CD4-positive, alpha-beta T cell (primary cell): Measurements from ENCODE around the gene RGS2. TPM values are rescaled to one million over a fixed set of nuclear protein-coding genes. Genes with fewer than 3 reads are reported as not detected.

ENCODE experiments used
- ATAC-seq: fragments of 200-7000 bp; cut with Tn5 transposase; one replicate; pipeline ENCODE4 v1.10.0; 2022; ENCODE audit warnings: mild to moderate bottlenecking; ENCODE audit not compliant: poor library complexity
- CTCF ChIA-PET: fragments of 350-600 bp; sonication (Branson Sonifier 250); formaldehyde crosslinking; loops from one replicate; lab custom pipeline; 2021; ENCODE audit warnings: antibody characterized with exemption, inconsistent platforms; lab: Charles Lee
- POLR2A ChIA-PET: fragments of 350-600 bp; sonication (Branson Sonifier 250); formaldehyde crosslinking; loops from one replicate; lab custom pipeline; 2021; ENCODE audit warnings: antibody characterized with exemption, inconsistent platforms; lab: Charles Lee
- DNase-seq, 14 experiments: peaks; one replicate each; pipeline ENCODE4 v3.0.0-alpha.2; 2013 to 2020; ENCODE audit warnings: mixed read lengths in 2 of 14
- H3K27ac ChIP-seq, 2 donors: one replicate each; pipeline versions ENCODE4 v1.5.1 to v1.7.0; 2013; ENCODE audit warnings: low read length in 2 of 2, low read depth in 1 of 2, mild to moderate bottlenecking in 1 of 2
- H3K27me3 ChIP-seq, 2 experiments: 1 replicate in 1 of 2; 2 replicates in 1 of 2; pipeline versions ENCODE4 v1.6.1 to v1.7.0; 2013; ENCODE audit warnings: low read length in 2 of 2, control low read depth in 1 of 2, mild to moderate bottlenecking in 1 of 2, moderate library complexity in 1 of 2; ENCODE audit not compliant: insufficient read depth in 2 of 2, control insufficient read depth in 1 of 2
- H3K36me3 ChIP-seq: one replicate; pipeline ENCODE4 v1.6.1; 2013; ENCODE audit warnings: low read length, control low read depth; ENCODE audit not compliant: insufficient read depth
- H3K4me1 ChIP-seq: one replicate; pipeline ENCODE4 v1.6.1; 2013; ENCODE audit warnings: low read length, control low read depth; ENCODE audit not compliant: insufficient read depth
- H3K4me3 ChIP-seq: one replicate; pipeline ENCODE4 v1.5.1; 2013; ENCODE audit warnings: mild to moderate bottlenecking, low read length, moderate library complexity
- H3K9me3 ChIP-seq, 2 experiments: 1 replicate in 1 of 2; 2 replicates in 1 of 2; pipeline versions ENCODE4 v1.6.1 to v1.7.0; 2013; ENCODE audit warnings: low read length in 2 of 2, mild to moderate bottlenecking in 2 of 2, control low read depth in 1 of 2, moderate library complexity in 1 of 2; ENCODE audit not compliant: control insufficient read depth in 1 of 2, insufficient read depth in 1 of 2
- H3K27ac Mint-ChIP-seq: one replicate; pipeline ENCODE4 v1.8.0; 2020; ENCODE audit warnings: mixed read lengths
- H3K27me3 Mint-ChIP-seq: one replicate; pipeline ENCODE4 v1.8.0; 2021; ENCODE audit warnings: mixed read lengths
- H3K36me3 Mint-ChIP-seq: one replicate; pipeline ENCODE4 v1.8.0; 2021; ENCODE audit warnings: low read depth, mixed read lengths
- H3K4me1 Mint-ChIP-seq: one replicate; pipeline ENCODE4 v1.8.0; 2021; ENCODE audit warnings: low read depth, mixed read lengths
- H3K4me3 Mint-ChIP-seq: one replicate; pipeline ENCODE4 v1.8.0; 2020; ENCODE audit warnings: mild to moderate bottlenecking, mixed read lengths
- H3K9me3 Mint-ChIP-seq: one replicate; pipeline ENCODE4 v1.8.0; 2020; ENCODE audit warnings: mixed read lengths
- CTCF ChIP-seq: fragments of 200-600 bp; IDR thresholded peaks from one replicate; pipeline ENCODE4 v1.8.0; 2022; ENCODE audit warnings: antibody characterized with exemption, mild to moderate bottlenecking
- intact Hi-C, 2 experiments: fragments of 100-400 bp; cut with DNase I in 1 of 2; cut with micrococcal nuclease in 1 of 2; formaldehyde crosslinking; loops; one replicate each; pipeline versions ENCODE4 v1.15.1 to v1.9.0; 2023 to 2025; cut with DNase I, micrococcal nuclease
- total RNA-seq, 174 experiments: library from RNA in 2 of 174; stranded (reverse) in 2 of 174; gene quantifications; one replicate each; pipeline ENCODE4 v1.2.3 and lab custom pipeline; 2021 to 2026

RGS2 gene
- total RNA-seq, 2 experiments from 2014 or later, result 142 to 155 TPM

GRCh38 chr1:192794768-192795035 lies 14.1 kb upstream of the RGS2 start:
- H3K36me3 ChIP-seq, result no peaks in the 10 kb centered on the region
- Mint-ChIP-seq H3K27me3 (peaks cover 6% of the 10 kb centered on the region), H3K4me1 (no peaks in the 10 kb centered on the region), H3K4me3 (no peak overlapping the region), H3K27ac (no peak overlapping the region), H3K36me3 (no peaks in the 10 kb centered on the region), H3K9me3 (no peaks in the 10 kb centered on the region)
- CTCF ChIA-PET, result no interaction called here
- DNase-seq (no peak), ATAC-seq (no peak)
- peaks cover 0 to 5% of the 10 kb centered on the region in 2 experiments for H3K27me3 ChIP-seq
- H3K27ac ChIP-seq, result no peak overlapping the region
- H3K4me3 ChIP-seq, result no peak overlapping the region
- POLR2A ChIA-PET, result no interaction called here
- H3K4me1 ChIP-seq, result no peaks in the 10 kb centered on the region
- TF ChIP-seq CTCF, result no peak
- no peaks in the 10 kb centered on the region for H3K9me3 ChIP-seq
- intact Hi-C loops, result loop anchor here in 1 of 2 experiments (10.0 kb wide), 1 partner anchor 190 kb away; no protein-coding TSS in a partner anchor

- no peak overlapping the region for H3K4me3 Mint-ChIP-seq
- Histone ChIP-seq H3K4me1 (no peaks in the 10 kb centered on the region), H3K27ac (no peak overlapping the region), H3K27me3 (peaks cover 0 to 5% of the 10 kb centered on the region in 2 experiments), H3K4me3 (no peak overlapping the region), H3K36me3 (no peaks in the 10 kb centered on the region), H3K9me3 (no peaks in the 10 kb centered on the region)
- no peak for ATAC-seq
- H3K27ac Mint-ChIP-seq, result no peak overlapping the region
- no peak for DNase-seq
- no peak for TF ChIP-seq CTCF
- POLR2A ChIA-PET, result no interaction called here
- no peaks in the 10 kb centered on the region for H3K4me1 Mint-ChIP-seq
- intact Hi-C loops, result loop anchor here in 1 of 2 experiments (10.0 kb wide), 1 partner anchor 191 kb away; no protein-coding TSS in a partner anchor
- H3K36me3 Mint-ChIP-seq, result no peaks in the 10 kb centered on the region
- no peaks in the 10 kb centered on the region for H3K9me3 Mint-ChIP-seq
- no peaks in the 10 kb centered on the region for H3K27me3 Mint-ChIP-seq
- CTCF ChIA-PET, result no interaction called here
Observed at GRCh38 chr1:192795916-192796618, 12.8 kb upstream of the RGS2 start.

- H3K27me3 ChIP-seq, result peaks cover 0 to 2% of the 10 kb centered on the region in 2 experiments
- ATAC-seq, result no peak
- CTCF ChIA-PET, result interaction anchor here (1.4 kb wide), 1 partner anchor 9 kb away, joined by 4 read pairs; no protein-coding TSS in a partner anchor
- no peaks in the 10 kb centered on the region for H3K9me3 Mint-ChIP-seq
- TF ChIP-seq CTCF, result no peak
- no peak for DNase-seq
- POLR2A ChIA-PET, result interaction anchor here (0.9 kb wide), 1 partner anchor 11 kb away, joined by 3 read pairs; no protein-coding TSS in a partner anchor
- no peak overlapping the region for H3K27ac Mint-ChIP-seq
- H3K4me3 ChIP-seq, result no peak overlapping the region
- no peaks in the 10 kb centered on the region for H3K4me1 Mint-ChIP-seq
- H3K4me1 ChIP-seq, result no peaks in the 10 kb centered on the region
- no peaks in the 10 kb centered on the region for H3K9me3 ChIP-seq
- no peaks in the 10 kb centered on the region for H3K36me3 ChIP-seq
- no peak overlapping the region for H3K4me3 Mint-ChIP-seq
- H3K27me3 Mint-ChIP-seq, result no peaks in the 10 kb centered on the region
- H3K27ac ChIP-seq, result no peak overlapping the region
- no peaks in the 10 kb centered on the region for H3K36me3 Mint-ChIP-seq
- intact Hi-C loops, result loop anchor here in 1 of 2 experiments (10.0 kb wide), 1 partner anchor 192 kb away; no protein-coding TSS in a partner anchor
Observed at GRCh38 chr1:192797143-192797542, 11.7 kb upstream of the RGS2 start.
